GM12874 (cell line): ENCODE measurements around the gene ADRM1.

ENCODE experiments used
- TF ChIP-seq, protein P1 (sequence below): IDR thresholded peaks from 2 replicates; pipeline ENCODE4 v1.5.1; 2011; ENCODE audit warnings: low read depth, mild to moderate bottlenecking, control low read depth, low read length, moderate library complexity; ENCODE audit not compliant: insufficient read depth

The ADRM1 gene

DNA sequence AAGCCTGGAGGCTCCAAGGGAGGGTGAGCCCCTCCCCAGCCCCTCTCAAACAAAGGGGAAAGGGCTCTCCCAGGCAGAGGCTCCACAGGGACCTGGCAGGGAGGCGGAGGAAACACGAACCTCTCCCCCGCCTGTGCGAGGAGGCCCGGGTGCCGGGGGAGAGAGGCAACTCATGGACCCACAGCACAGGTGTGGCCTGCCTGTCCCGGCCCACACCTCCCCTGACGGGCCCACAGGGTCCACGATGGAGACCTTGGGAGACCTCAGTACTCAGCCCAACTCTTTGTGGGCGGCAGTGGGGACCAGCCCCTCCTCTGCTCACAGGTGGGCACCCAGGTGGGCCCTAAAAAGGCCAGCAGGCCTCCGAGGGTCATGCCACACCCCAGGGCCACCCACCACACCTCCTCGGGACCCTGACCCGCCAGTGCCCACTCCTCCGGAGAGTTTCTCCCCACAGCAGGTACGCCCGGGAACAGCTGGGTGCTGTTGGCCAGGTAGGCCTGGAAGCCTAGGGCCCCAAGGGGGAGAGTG, 52.1 kb downstream of the ADRM1 start:
- TF ChIP-seq, protein P1, sequence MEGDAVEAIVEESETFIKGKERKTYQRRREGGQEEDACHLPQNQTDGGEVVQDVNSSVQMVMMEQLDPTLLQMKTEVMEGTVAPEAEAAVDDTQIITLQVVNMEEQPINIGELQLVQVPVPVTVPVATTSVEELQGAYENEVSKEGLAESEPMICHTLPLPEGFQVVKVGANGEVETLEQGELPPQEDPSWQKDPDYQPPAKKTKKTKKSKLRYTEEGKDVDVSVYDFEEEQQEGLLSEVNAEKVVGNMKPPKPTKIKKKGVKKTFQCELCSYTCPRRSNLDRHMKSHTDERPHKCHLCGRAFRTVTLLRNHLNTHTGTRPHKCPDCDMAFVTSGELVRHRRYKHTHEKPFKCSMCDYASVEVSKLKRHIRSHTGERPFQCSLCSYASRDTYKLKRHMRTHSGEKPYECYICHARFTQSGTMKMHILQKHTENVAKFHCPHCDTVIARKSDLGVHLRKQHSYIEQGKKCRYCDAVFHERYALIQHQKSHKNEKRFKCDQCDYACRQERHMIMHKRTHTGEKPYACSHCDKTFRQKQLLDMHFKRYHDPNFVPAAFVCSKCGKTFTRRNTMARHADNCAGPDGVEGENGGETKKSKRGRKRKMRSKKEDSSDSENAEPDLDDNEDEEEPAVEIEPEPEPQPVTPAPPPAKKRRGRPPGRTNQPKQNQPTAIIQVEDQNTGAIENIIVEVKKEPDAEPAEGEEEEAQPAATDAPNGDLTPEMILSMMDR = no peak

DNA sequence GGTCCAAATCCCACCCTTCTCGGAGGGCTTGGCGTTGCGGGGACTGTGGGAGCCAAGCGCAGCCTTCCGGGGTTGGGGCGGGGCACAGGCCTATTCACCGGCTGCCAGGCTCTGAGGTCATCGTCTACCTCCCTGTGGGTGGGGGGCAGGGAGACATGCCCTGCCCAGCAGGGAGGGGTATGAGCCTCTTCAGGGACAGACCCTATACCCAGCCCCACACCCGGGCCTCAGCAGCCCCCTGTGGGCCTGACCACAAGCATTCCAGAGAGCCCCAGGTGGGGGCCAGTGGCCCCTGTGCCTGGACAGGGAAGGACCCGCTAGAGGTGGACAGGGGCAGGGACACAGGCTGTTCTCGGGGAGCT, 52.7 kb downstream of the ADRM1 start:
- TF ChIP-seq, protein P1 = no peak

DNA sequence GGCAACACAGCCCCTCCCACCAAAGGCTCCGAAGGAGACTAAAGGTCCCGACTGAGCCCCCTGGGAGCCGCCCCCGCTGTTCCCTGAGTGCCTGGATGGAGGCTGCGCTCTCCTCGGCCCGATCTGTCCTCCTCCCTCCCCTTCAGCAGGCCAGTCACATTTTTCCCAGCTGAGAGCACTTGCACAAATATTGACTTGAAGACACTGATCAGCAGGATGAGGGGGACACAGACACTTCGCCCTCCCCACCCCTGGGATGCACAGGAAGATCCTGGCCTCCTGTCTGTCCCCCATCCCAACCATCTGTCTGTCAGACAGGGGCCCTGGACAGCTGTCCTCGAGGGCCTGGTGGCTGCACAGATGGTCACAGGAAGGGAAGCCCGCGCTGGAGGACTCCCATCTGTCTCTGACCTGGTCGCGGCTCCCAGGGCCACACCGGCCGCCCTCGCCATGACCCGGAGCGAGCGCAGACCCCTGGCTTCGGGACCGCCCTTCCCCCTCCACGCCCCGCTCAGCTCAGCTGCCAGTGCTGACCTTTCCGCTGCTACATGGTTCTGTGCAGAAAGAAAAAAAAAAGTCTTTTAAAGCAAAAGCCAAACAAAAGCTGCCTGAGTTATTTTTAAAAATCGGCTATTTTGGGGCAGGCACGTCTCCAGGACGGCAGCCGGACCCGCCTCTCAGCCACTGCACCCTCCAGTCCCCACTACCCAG, 53.2 kb downstream of the ADRM1 start:
- TF ChIP-seq, protein P1 = no peak

DNA sequence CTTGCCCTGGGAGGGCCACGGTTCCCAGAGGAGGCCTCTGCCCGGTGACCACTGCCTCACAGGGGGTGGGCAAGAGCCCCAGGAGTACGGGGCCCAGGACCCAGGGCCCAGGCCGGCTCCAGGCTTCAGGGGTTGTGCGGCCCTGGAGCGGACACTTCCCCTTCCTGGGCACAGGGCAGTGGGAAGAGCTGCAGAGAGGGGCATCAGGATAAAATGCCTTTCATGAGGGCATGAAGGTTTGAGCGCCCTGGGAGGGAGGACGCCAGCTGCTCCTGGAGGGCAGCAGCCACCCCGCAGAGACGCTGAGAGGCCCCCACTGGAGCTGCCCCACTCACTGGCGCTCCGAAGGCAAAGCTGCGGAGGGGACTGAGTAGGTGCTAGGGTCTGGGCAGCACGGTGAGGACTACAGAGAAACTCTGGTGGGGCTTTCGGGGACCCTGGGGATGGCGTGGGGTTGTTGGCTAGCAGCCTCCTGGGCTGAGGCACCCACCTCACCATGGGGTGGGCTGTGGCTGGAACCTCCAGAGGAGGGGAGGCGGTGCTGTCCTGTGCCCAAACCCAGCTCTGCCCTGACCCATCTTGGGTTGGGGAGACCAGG, 53.9 kb downstream of the ADRM1 start:
- TF ChIP-seq, protein P1 = no peak

DNA sequence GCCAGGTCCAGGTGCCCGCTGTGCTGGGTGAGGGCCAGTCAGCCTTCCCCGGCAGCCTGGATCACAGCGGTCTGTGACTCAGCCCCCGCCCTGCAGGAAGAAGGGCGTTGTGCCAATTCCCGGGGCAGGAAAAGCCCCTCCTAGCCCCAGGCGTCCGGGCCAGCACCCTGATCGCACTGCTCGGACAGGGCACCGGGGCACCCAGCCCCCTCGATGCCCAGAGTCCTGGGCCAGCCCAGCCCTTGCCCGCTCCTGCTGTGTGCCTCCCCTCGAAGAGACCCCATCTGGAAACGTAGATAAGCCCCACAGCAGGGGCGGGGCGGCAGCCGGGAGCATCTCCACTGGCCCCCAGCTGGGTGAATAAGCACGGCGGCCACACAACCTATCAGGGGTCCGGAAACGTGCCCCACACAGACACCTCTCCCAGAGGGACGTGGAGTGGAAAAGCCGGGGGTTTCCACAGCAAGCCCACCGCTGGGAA, 54.4 kb downstream of the ADRM1 start:
- TF ChIP-seq, protein P1 = no peak

DNA sequence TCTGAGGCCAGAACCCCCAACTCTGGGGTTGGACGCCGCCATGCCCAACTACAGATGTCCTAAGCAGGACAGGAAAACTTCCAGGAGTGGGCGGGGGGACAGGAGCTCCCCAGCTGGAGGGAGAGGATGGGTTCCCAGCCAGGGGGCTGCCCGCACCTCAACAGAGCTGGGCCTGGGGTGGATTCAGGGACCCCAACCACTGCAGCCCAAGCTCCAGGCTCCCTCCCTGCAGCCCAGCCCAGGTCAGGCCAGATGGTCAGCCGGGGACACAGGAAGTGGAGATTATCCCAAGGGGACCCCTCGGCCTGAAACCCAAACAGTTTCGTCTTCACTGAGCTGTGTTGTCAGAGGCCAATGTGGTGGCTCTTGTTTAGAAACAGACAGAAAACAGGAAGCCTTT, 54.9 kb downstream of the ADRM1 start:
- TF ChIP-seq, protein P1 = no peak
